ENCODE results near the gene IFNA16. TPM values are rescaled to one million over a fixed set of nuclear protein-coding genes. Genes with fewer than 3 reads are reported as not detected.
"Not testable (repeated sequence)": the region's sequence is repeated elsewhere in the genome, so short reads cannot be mapped to it uniquely, and the experiment has no call there.

Gene IFNA16
- total RNA-seq, 1 donor from 2014 or later, result not detected

GRCh38 chr9:21194867-21195776, 22.0 kb downstream of the IFNA16 start:
- not testable (repeated sequence) for DNase-seq (ENCODE audit: low read depth); H3K27me3 ChIP-seq (ENCODE audit: control insufficient read depth, insufficient read depth, low read length); H3K4me3 ChIP-seq (ENCODE audit: low read depth, low read length); H3K36me3 ChIP-seq (ENCODE audit: control insufficient read depth, insufficient read depth, low read length)
- TF ChIP-seq CTCF (IDR thresholded peaks at IDR 0.05; ENCODE audit: insufficient read depth, low read length, poor library complexity, severe bottlenecking), result peak; percentile 55

- H3K36me3 ChIP-seq (ENCODE audit: control insufficient read depth, insufficient read depth, low read length); H3K4me3 ChIP-seq (ENCODE audit: low read depth, low read length); DNase-seq (ENCODE audit: low read depth); H3K27me3 ChIP-seq (ENCODE audit: control insufficient read depth, insufficient read depth, low read length): not testable (repeated sequence)
Observed at GRCh38 chr9:21187487-21187886, 29.6 kb downstream of the IFNA16 start, which contains the start of gene IFNA4. Gene IFNA4, minus strand, starts transcription at chr9:21187587. Its CDS starts 56 bp downstream, at chr9:21187531.

GRCh38 chr9:21182810-21183736, 34.0 kb downstream of the IFNA16 start:
- peak; percentile 45 for TF ChIP-seq CTCF (IDR thresholded peaks at IDR 0.05; ENCODE audit: insufficient read depth, low read length, poor library complexity, severe bottlenecking)

GRCh38 chr9:21174671-21175070, 42.4 kb downstream of the IFNA16 start:
- H3K4me3 ChIP-seq (ENCODE audit: low read depth, low read length), result no peak overlapping the region
- no peak for DNase-seq (ENCODE audit: low read depth)
- H3K27me3 ChIP-seq (ENCODE audit: control insufficient read depth, insufficient read depth, low read length), result peaks cover 4% of the 10 kb centered on the region
- TF ChIP-seq CTCF (IDR thresholded peaks at IDR 0.05; ENCODE audit: insufficient read depth, low read length, poor library complexity, severe bottlenecking), result no peak
- H3K36me3 ChIP-seq (ENCODE audit: control insufficient read depth, insufficient read depth, low read length), result no peaks in the 10 kb centered on the region

More at GRCh38 chr9:21182810-21183736, 34.0 kb downstream of the IFNA16 start:
- H3K36me3 ChIP-seq (ENCODE audit: control insufficient read depth, insufficient read depth, low read length); H3K4me3 ChIP-seq (ENCODE audit: low read depth, low read length); H3K27me3 ChIP-seq (ENCODE audit: control insufficient read depth, insufficient read depth, low read length); DNase-seq (ENCODE audit: low read depth): not testable (repeated sequence)

GRCh38 chr9:21172156-21172555, 45.0 kb downstream of the IFNA16 start:
- no peaks in the 10 kb centered on the region for H3K27me3 ChIP-seq (ENCODE audit: control insufficient read depth, insufficient read depth, low read length)
- no peak for DNase-seq (ENCODE audit: low read depth)
- no peak for TF ChIP-seq CTCF (IDR thresholded peaks at IDR 0.05; ENCODE audit: insufficient read depth, low read length, poor library complexity, severe bottlenecking)

GRCh38 chr9:21171351-21171750, 45.8 kb downstream of the IFNA16 start:
- Histone ChIP-seq H3K4me3 (ENCODE audit: low read depth, low read length) (no peak overlapping the region), H3K36me3 (ENCODE audit: control insufficient read depth, insufficient read depth, low read length) (no peaks in the 10 kb centered on the region), H3K27me3 (ENCODE audit: control insufficient read depth, insufficient read depth, low read length) (no peaks in the 10 kb centered on the region)
- DNase-seq (ENCODE audit: low read depth), result no peak
- TF ChIP-seq CTCF (IDR thresholded peaks at IDR 0.05; ENCODE audit: insufficient read depth, low read length, poor library complexity, severe bottlenecking), result no peak

More at GRCh38 chr9:21172156-21172555, 45.0 kb downstream of the IFNA16 start:
- Histone ChIP-seq H3K4me3 (ENCODE audit: low read depth, low read length) (no peak overlapping the region), H3K36me3 (ENCODE audit: control insufficient read depth, insufficient read depth, low read length) (no peaks in the 10 kb centered on the region)

GRCh38 chr9:21166560-21166959, 50.6 kb downstream of the IFNA16 start, which contains the start of gene IFNA21:
Gene IFNA21, minus strand, starts transcription at chr9:21166660. Its CDS starts 48 bp downstream, at chr9:21166612.
- H3K27me3 ChIP-seq (ENCODE audit: control insufficient read depth, insufficient read depth, low read length); H3K36me3 ChIP-seq (ENCODE audit: control insufficient read depth, insufficient read depth, low read length); H3K4me3 ChIP-seq (ENCODE audit: low read depth, low read length); DNase-seq (ENCODE audit: low read depth): not testable (repeated sequence)
